Astrocyte (in vitro differentiated cells and primary cell): Measurements from ENCODE around the gene NOTCH2. TPM values are rescaled to one million over a fixed set of nuclear protein-coding genes. Genes with fewer than 3 reads are reported as not detected.

Experiments used
- DNase-seq: peaks from one replicate; pipeline ENCODE4 v3.0.0-alpha.2; 2010; ENCODE audit warnings: low read depth
- FAIRE-seq: peaks from 2 replicates; lab custom pipeline; 2011; peaks lifted over from hg19 to GRCh38; lab: Jason Lieb, UNC
- H2AFZ ChIP-seq: 2 replicates; pipeline ENCODE4 v1.6.0; 2012; ENCODE audit warnings: low read depth, low read length, inconsistent platforms
- H3K27ac ChIP-seq: 2 replicates; pipeline ENCODE4 v1.5.1; 2011; ENCODE audit warnings: low read depth, low read length, inconsistent platforms
- H3K27me3 ChIP-seq: 2 replicates; pipeline ENCODE4 v1.6.0; 2011; ENCODE audit warnings: low read length, inconsistent platforms; ENCODE audit not compliant: insufficient read depth
- H3K36me3 ChIP-seq: 2 replicates; pipeline ENCODE4 v1.5.1; 2011; ENCODE audit warnings: low read length, inconsistent platforms; ENCODE audit not compliant: insufficient read depth
- H3K4me1 ChIP-seq: 2 replicates; pipeline ENCODE4 v1.5.1; 2011; ENCODE audit warnings: low read length, inconsistent platforms; ENCODE audit not compliant: insufficient read depth
- H3K4me2 ChIP-seq: 2 replicates; pipeline ENCODE4 v1.6.0; 2012; ENCODE audit warnings: low read length, inconsistent platforms
- H3K4me3 ChIP-seq: 2 replicates; pipeline ENCODE4 v1.5.1; 2011; ENCODE audit warnings: low read depth, mild to moderate bottlenecking, low read length, inconsistent platforms; ENCODE audit not compliant: insufficient read depth
- H3K79me2 ChIP-seq: 2 replicates; pipeline ENCODE4 v1.6.0; 2012; ENCODE audit warnings: mild to moderate bottlenecking, low read length, inconsistent platforms; ENCODE audit not compliant: insufficient read depth
- H3K9ac ChIP-seq: 2 replicates; pipeline ENCODE4 v1.6.0; 2012; ENCODE audit warnings: mild to moderate bottlenecking, low read length, inconsistent platforms
- H3K9me3 ChIP-seq: 2 replicates; pipeline ENCODE4 v1.5.1; 2012; ENCODE audit warnings: low read depth, mild to moderate bottlenecking, low read length, inconsistent platforms; ENCODE audit not compliant: insufficient read depth
- H4K20me1 ChIP-seq: 2 replicates; pipeline ENCODE4 v1.6.0; 2012; ENCODE audit warnings: low read length, inconsistent platforms; ENCODE audit not compliant: insufficient read depth
- H3K27ac Mint-ChIP-seq: one replicate; pipeline ENCODE4 v1.8.0; 2021; ENCODE audit warnings: mild to moderate bottlenecking, mixed read lengths; ENCODE audit not compliant: unreplicated experiment
- H3K27me3 Mint-ChIP-seq: one replicate; pipeline ENCODE4 v1.8.0; 2021; ENCODE audit warnings: low read depth, mixed read lengths; ENCODE audit not compliant: unreplicated experiment
- H3K36me3 Mint-ChIP-seq: one replicate; pipeline ENCODE4 v1.8.0; 2021; ENCODE audit warnings: low read depth, mixed read lengths; ENCODE audit not compliant: unreplicated experiment
- H3K4me1 Mint-ChIP-seq: one replicate; pipeline ENCODE4 v1.8.0; 2021; ENCODE audit warnings: low read depth, mixed read lengths; ENCODE audit not compliant: unreplicated experiment
- H3K4me3 Mint-ChIP-seq: one replicate; pipeline ENCODE4 v1.8.0; 2021; ENCODE audit warnings: mild to moderate bottlenecking, moderate library complexity, mixed read lengths; ENCODE audit not compliant: unreplicated experiment
- H3K9me3 Mint-ChIP-seq: one replicate; pipeline ENCODE4 v1.8.0; 2021; ENCODE audit warnings: mild to moderate bottlenecking, mixed read lengths; ENCODE audit not compliant: unreplicated experiment
- CTCF ChIP-seq: IDR thresholded peaks from 2 replicates; pipeline ENCODE4 v1.5.1; 2011; ENCODE audit warnings: low read depth, mild to moderate bottlenecking, inconsistent platforms, low read length, moderate library complexity; ENCODE audit not compliant: insufficient read depth
- EZH2 ChIP-seq: IDR thresholded peaks from 2 replicates; pipeline ENCODE4 v1.6.1; 2012; ENCODE audit warnings: mild to moderate bottlenecking, low read length, inconsistent platforms; ENCODE audit not compliant: insufficient read depth
- total RNA-seq: library from RNA; stranded (reverse); gene quantifications from 2 replicates; pipeline ENCODE4 v1.2.1, GENCODE V29; 2021

Gene NOTCH2
- total RNA-seq, 1 donor from 2014 or later = 194 TPM

GRCh38 chr1:119966020-119966419 is 103.4 kb downstream of the NOTCH2 start:
- Histone ChIP-seq H4K20me1 (peaks cover 34% of the 10 kb centered on the region), H3K79me2 (peaks cover 5% of the 10 kb centered on the region), H3K36me3 (peaks cover 43% of the 10 kb centered on the region), H3K27me3 (no peaks in the 10 kb centered on the region), H3K4me3 (no peak overlapping the region), H3K9ac (peak overlapping the region; percentile 2), H3K27ac (peak overlapping the region; percentile 20), H2AFZ (no peak overlapping the region), H3K4me1 (peaks cover 18% of the 10 kb centered on the region), H3K9me3 (no peaks in the 10 kb centered on the region), H3K4me2 (peak overlapping the region; percentile 1)
- DNase-seq (peak; percentile 82), FAIRE-seq (no peak)
- TF ChIP-seq CTCF = no peak
- TF ChIP-seq EZH2 = no peak
- Mint-ChIP-seq H3K4me1 (peaks cover 32% of the 10 kb centered on the region), H3K4me3 (peak overlapping the region; percentile 25), H3K9me3 (no peaks in the 10 kb centered on the region), H3K27me3 (no peaks in the 10 kb centered on the region), H3K36me3 (peaks cover 41% of the 10 kb centered on the region), H3K27ac (peak overlapping the region; percentile 35)

- H3K27me3 ChIP-seq = no peaks in the 10 kb centered on the region
- peaks cover 6% of the 10 kb centered on the region for H3K79me2 ChIP-seq
- H4K20me1 ChIP-seq = peaks cover 36% of the 10 kb centered on the region
- peaks cover 36% of the 10 kb centered on the region for H3K4me1 Mint-ChIP-seq
- no peak overlapping the region for H3K4me3 ChIP-seq
- peak; percentile 86 for DNase-seq
- H3K36me3 Mint-ChIP-seq = peaks cover 32% of the 10 kb centered on the region
- peak overlapping the region; percentile 55 for H3K4me2 ChIP-seq
- H3K36me3 ChIP-seq = peaks cover 39% of the 10 kb centered on the region
- TF ChIP-seq EZH2 = no peak
- TF ChIP-seq CTCF = no peak
- no peak overlapping the region for H3K4me3 Mint-ChIP-seq
- no peaks in the 10 kb centered on the region for H3K9me3 Mint-ChIP-seq
- no peaks in the 10 kb centered on the region for H3K9me3 ChIP-seq
- FAIRE-seq = no peak
- H3K27ac Mint-ChIP-seq = no peak overlapping the region
- H3K27me3 Mint-ChIP-seq = no peaks in the 10 kb centered on the region
- H3K4me1 ChIP-seq = peaks cover 28% of the 10 kb centered on the region
- peak overlapping the region; percentile 6 for H3K27ac ChIP-seq
- H2AFZ ChIP-seq = no peak overlapping the region
- peak overlapping the region; percentile 13 for H3K9ac ChIP-seq
Measured at GRCh38 chr1:119964673-119965363, 104.6 kb downstream of the NOTCH2 start.
